GM18526 (cell line): Measurements from ENCODE around the gene NUDC.

Source experiments
- POLR2A ChIP-seq: IDR thresholded peaks from 3 replicates; pipeline ENCODE4 v1.6.1; 2011; ENCODE audit not compliant: insufficient read length; ENCODE audit errors: extremely low read depth

The NUDC gene

DNA sequence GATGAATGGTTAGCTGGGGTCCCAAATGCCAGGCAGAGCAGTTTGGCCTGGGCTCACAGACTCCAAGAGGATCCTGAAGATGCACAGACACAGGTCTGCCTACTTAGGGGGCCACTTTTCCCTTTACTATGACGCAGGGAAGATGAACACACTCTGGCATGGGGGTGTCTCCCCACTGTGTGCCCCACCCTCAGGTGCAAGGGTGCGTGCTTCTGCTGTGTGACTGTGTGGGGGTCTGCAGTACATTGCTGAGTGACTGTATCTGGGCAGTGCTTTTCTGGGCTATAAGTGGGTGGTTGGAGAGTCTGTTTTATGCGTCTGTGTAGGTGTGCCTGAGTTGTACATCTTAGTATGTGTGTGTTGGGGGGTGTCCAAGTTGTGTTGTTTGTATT is 11.6 kb upstream of the NUDC start:
- TF ChIP-seq POLR2A, result no peak

DNA sequence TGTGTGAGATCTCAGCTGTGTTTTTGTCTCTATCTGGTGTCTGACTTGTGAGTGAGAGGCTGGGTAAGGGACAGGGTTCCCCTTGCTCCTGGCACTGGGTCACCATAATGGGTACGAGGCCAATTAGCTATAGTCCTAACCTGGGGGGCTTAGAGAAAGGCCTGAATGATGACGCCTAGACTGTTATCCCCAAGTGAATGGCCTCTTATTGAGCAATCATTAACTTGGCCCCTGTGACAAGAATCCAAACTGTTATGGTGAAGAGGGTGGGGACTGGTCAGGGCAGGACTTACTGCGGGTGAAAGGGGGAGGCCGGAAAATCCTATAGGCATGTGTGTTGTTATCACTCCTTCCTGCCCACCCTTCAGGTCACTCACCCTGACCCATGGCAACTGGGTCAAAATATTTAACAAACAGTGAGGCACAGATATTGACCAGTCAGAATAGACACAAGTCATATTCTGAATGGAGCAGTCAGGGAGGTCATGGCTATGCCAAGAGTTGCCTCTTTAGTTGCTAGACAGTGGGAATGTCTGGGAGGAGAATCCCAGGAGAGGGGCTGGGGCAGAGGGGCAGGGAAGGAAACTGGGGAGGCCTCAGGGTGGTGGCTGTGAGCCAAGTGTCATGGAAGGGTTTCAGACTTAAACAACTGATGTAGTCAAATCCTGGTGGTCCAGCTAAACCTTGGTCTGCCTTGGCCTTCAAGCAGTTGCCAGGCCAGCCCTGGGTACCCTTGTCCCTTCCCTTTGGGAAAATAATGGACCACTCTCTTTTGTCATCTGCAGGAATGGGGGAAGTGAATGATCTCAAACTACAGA is 11.0 kb upstream of the NUDC start:
- TF ChIP-seq POLR2A, result no peak

DNA sequence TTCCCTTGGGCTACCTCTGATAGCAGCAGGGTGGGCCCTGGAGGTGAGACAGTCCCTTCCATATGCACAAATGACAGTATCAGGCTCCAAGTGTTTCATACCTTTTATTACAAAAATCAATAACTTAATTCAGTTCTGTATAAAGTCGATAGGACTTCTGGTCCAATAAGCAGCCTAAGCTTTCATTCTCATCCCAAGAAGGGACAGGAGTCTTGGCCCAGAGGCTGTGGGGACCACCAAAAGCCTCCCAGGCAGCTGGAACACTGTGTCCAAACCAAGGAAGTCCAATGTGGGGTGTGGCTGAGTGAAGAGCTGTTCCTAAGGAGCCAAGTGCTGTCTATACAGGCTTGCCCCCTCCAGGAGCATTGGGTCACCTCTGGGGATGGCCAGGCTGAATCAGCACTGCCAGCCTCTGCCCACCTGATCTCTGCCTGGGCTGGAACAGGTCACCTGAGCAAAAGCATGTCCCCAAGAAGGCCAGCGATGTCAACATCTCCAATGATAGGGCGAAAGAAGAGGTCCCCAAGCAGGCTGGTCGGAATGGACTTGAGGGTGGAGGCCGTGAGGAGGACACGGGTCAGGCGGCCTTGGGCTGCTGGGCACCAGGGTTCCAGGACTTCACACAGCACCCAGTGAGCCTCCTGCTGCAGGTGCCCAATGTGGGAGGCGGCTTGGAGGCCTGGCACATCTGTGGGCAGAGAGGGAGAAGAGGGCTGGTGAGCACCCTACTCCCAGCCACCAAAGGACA is 10.0 kb upstream of the NUDC start:
- no peak for TF ChIP-seq POLR2A

DNA sequence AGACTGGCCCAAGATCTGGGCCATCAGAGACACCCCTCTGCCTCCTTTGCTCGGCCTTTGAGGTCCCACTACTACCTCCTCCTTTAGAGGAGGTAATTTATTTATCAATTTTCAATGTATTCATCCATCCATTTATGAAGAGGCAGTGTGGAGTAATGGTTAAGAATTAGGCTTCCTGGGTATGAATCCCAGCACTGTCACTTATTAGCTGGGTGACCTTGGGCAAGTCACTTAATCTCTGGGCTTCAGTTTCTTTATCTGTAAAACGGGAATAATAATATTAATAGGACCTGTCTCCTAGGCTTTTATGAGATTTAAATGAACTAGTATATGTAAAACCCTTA is 9.4 kb upstream of the NUDC start:
- no peak for TF ChIP-seq POLR2A

DNA sequence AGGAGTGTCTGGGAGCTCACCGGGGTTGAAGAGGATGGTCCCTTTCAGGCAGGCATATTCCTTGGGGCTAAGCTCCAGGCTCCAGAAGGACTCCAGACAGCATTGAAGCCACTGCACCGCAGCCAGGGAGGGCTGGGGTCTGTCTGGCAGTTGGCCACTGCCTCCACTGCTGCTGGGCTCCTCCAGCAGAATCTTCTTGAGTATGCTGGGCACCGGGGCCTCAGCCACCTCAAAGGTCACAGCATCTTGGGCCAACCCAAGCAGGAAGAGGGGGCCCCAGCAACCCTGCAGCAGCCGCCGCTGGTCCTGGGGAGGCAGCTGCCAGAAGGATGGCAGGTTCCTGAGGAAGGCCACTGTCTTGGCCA is 8.2 kb upstream of the NUDC start:
- TF ChIP-seq POLR2A, result no peak

DNA sequence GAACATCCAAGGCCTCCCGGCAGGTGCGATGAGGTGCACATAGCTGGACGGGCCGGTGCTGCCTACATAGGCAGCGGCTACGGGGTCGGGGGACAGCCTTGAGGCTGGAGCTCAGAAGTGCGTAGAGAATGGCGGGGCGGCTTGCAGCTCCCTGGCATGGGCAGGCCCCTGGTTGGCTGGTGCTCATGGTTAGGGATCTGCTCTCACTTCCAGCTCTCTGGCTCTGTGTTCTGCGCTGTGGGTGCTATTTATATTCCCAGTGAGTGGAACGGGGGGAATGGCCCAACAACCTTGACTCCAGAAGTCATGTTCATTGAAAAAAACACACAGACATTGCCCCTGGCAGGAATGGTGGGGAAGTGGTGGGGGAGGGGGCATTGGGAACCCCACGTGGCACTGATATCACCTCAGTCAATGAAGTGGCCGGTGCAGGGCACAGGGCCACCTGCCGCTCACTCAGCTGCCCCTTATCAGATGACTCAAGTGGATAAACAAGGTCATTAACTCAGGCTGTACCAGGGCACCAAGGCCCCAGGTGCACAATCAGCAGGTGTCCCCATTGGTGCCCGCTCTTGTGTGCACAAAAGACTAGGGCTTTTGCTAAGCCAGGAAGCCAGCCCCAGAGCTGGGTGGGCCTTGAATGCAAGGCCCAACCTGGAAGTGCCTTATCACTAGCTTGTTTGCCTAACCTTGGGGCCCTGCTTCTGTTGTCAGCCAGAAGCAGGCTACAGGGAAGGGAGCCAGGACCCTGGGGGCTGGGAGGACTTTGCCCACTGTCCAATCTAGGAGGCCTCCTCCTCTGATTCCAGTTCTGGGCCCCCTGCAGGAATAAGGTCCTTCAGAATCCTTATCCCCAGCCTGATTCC is 7.6 kb upstream of the NUDC start, which contains the start of gene NR0B2:
TSS of gene NR0B2 (minus strand) at position 222 of the 866 bp plus-strand sequence. CDS start at position 187, 35 bp downstream.
- no peak for TF ChIP-seq POLR2A

DNA sequence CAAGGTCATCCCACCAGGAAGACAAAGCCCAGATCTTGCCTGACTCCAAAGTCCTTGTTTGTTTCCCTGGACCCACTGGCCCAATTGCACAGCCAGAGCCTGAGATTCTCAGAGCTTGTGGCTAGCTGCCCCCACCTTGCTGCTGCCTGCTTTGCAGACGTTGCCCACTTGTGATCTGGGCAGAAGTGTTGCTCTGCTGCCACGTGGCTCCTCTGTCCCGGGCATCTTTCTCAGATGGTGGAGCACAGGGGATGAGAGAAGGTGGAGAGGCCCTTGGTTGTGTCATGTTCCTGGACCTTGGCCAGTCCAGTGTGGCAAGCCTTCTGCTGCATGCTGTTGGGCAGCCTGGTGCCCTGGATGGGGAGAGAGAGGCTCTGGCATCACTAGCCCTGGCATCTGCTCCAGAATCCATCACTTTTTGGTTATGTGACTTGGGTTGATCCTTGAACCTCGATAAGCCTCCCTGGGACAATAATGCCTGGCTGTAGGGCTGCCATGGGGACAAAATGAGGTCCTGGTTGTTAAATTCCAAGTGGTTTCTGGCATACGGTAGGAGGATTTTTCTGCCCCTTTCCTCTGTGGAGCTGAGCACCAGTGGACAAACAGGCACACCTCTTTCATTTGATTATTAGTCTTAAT is 6.2 kb upstream of the NUDC start:
- no peak for TF ChIP-seq POLR2A

DNA sequence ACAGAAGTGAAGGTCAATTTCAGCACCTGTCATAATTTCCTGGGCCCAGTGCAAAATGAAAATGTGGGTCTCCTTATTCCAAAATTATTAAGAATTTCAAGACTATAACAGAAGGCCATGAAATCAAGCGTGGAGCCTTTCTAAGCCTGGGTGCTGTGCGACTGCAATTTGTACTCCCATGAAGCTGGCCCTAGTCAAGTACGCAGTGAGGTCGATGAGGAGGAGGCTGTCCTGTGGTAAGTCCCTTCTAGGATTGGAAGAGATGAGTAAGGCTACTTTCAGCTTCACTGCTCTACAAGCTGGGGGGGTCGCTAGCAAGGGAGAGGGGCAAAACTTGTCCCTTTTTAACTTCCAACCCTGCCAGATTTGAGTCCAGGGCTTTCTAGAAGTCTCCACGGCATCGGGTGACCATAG is 410 bp upstream of the NUDC start:
- no peak for TF ChIP-seq POLR2A

DNA sequence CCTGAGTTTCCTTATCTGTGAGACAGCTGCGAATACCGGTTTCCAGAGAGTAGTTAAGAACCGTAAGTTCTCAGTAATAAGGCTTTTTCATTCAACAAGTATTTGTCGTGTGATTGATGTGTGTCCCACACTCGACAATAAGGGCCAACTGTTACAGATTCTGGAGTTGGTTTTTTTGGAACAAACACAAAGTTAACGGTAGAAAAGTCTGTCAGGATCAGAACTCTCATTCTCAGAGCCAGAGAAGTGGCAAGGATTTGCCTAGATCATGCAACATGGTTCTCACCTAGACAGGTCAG is 837 bp downstream of the NUDC start:
- TF ChIP-seq POLR2A, result no peak

DNA sequence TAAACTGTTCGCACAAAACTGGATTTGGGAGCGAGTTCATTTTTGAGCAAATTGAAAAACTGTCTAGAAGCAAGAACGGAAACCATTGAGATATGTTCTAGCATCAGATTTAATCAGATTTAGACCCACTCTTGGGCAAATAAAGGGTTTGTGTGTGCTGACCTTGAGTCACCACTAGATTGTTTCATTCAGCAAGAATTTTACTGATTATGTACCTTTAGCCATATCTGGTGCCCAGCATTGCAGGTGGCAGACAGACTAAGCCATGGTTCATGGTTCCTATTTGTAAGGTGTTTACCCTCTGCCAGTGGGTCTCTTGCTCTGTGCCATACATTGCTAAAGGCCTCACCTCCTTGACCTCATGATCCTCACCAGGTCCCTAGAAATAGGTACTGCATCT is 1.4 kb downstream of the NUDC start:
- no peak for TF ChIP-seq POLR2A

DNA sequence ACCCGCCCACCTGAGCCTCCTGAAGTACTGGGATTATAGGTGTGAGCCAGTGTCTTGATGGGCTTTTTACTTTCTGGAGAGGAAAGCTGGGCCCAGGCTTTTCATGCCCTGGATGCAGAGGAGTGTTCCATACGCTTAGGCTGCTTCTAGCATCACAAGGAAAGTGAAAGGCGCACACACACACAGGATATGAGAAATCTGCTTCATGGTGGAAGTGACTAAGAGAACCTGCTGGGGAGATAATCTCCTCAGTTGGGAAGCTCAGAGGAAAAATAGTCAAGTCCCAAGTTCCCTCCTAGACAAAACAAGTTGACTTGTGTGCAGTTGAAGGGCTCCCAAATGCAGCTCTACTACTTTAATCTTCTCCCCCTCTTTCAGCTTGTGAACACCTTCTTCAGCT is 2.2 kb downstream of the NUDC start:
- no peak for TF ChIP-seq POLR2A

DNA sequence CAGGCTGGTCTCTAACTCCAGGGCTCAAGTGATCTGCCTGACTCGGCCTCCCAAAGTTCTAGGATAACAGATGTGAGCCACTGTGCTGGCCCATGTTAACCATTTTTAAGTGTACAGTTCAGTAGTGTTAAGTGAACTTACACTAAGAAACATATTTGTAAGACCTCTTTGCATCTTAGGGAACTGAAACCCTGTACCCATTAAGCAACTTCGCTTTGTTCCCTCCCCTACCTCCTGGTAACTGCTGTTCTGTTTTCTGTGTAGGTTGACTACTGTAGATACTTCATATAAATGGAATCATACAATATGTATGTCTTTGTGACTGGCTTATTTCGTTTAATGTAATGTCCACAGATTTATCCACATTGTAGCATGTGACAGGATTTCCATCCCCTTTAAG is 11.0 kb downstream of the NUDC start:
- TF ChIP-seq POLR2A, result no peak

DNA sequence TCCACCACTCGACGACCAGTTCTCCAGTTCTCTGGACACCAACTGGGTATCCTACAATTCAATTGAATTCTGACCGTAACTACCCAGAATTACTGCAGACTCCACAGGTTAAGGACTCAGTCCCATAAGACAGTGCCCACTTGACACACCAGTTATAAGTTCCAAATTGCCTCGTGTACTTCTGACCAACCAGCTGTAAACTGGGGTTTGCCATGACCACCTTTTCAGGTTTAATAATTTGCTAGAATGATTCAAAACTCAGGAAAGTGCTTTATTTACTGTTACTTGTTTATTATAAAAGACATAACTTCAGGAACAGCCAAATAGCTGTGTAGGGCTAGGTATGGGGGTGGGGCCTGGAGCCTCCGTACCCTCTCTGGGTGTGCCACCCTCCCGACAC is 15.3 kb downstream of the NUDC start:
- TF ChIP-seq POLR2A, result no peak

DNA sequence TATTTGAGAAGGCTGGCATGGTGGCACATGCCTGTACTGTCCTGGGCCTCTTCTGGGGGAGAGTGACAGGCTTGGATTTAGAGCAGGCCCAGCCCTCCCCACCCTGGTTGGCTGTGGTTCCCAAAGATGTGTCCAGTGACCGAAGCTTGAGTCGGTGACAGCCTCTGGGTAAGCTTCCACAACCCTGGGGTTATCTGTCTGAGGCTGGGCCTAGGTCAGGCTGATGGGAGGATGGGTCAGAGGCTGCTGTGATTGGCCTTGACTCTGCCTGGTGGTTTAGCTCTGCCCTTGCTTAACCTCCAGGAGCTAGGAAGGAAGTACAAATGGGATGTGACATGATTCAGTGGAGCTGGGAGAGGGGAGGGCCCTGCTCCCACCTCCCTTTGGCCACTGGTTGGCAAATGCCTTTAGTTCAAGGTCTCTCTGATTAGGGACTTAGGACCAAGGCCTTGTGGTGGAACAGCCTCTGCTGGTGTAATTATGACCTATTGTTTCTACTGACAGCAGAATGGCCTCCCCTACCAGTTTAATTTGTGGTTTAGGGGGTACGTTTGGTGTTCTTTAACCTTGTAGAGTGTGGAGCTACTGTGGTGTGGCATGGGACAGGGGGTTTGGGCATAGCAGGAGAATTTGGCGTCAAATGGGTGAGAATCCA is 16.6 kb downstream of the NUDC start:
- TF ChIP-seq POLR2A, result no peak

DNA sequence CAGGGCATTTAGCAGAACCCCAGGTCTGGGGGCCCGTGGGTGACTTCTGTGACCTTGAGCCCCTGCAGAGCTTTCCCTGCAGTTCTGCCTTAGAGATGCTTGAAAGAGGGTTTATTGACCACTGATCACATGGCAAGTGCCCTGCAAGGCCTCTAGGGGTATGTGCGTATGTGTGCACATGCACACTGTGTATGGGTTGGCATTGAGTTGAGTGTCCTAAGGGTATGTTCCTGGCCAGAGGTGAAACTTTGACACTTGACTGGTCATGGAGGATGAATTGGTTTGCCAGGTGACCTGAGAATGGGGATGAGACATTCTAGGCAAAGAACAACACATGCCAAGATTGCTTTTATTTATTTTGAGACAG is 17.1 kb downstream of the NUDC start:
- no peak for TF ChIP-seq POLR2A

DNA sequence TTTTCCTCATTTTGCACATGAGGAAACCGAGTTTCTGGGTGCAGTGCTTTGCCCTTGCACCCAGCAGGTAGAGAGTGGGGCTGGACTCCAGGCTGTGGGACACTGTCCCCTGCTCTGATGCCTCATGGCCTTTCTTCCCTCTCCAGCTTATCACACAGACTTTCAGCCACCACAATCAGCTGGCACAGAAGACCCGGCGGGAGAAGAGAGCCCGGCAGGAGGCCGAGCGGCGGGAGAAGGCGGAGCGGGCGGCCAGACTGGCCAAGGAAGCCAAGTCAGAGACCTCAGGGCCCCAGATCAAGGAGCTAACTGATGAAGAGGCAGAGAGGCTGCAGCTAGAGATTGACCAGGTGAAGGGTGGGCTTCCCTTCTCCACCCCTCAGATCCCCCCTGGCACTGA is 19.8 kb downstream of the NUDC start:
- no peak for TF ChIP-seq POLR2A

DNA sequence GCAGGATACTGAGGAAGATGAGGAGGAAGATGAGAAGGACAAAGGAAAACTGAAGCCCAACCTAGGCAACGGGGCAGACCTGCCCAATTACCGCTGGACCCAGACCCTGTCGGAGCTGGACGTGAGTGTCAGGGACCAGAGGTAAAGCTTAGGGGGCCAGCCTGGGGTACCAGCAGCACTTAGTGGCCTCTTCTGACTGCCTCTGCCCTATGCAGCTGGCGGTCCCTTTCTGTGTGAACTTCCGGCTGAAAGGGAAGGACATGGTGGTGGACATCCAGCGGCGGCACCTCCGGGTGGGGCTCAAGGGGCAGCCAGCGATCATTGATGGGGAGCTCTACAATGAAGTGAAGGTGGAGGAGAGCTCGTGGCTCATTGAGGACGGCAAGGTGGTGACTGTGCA is 21.1 kb downstream of the NUDC start:
- TF ChIP-seq POLR2A, result no peak
